ENCODE data around the gene ONECUT1. TPM values are rescaled to one million over a fixed set of nuclear protein-coding genes. Genes with fewer than 3 reads are reported as not detected.
A peak's percentile ranks its signal among the peaks of the same experiment; 100 is the strongest.

The ONECUT1 gene
- total and polyA plus RNA-seq, 8 donors, result 0.18 to 1.2 TPM; not detected in 6

- Histone ChIP-seq H3K36me3 (no peaks in the 10 kb centered on the region), H3K27ac (no peak overlapping the region), H3K27me3 (peaks cover 45 to 100% (median 85%) of the 10 kb centered on the region in 3 donors), H3K4me3 (no peak overlapping the region), H3K9me3 (no peaks in the 10 kb centered on the region), H3K4me1 (peaks cover 15 to 30% (median 20%) of the 10 kb centered on the region in 4 donors)
- WGBS, 5 donors, result 25 to 51% (median 33%) methylated on average over 29 to 31 of the region's 31 CpGs
- no peak for DNase-seq
- intact Hi-C loops (cut with DNase I; ENCODE audit: low total_unique reads), result no loop called here
- no peak for TF ChIP-seq POLR2A (IDR thresholded peaks at IDR 0.05)
- TF ChIP-seq EP300 (IDR thresholded peaks at IDR 0.05), result no peak
- TF ChIP-seq CTCF (IDR thresholded peaks at IDR 0.05), result no peak
- no peak for TF ChIP-seq POLR2AphosphoS5 (IDR thresholded peaks at IDR 0.05)
Observed at GRCh38 chr15:52795464-52796227, 5.5 kb upstream of the ONECUT1 start.

GRCh38 chr15:52794665-52795463 is 4.7 kb upstream of the ONECUT1 start:
- Histone ChIP-seq H3K9me3 (no peaks in the 10 kb centered on the region), H3K36me3 (no peaks in the 10 kb centered on the region), H3K27ac (no peak overlapping the region), H3K27me3 (peaks cover 41 to 100% (median 84%) of the 10 kb centered on the region in 3 donors), H3K4me3 (no peak overlapping the region), H3K4me1 (peaks cover 18 to 37% (median 26%) of the 10 kb centered on the region in 4 donors)
- TF ChIP-seq POLR2AphosphoS5 (IDR thresholded peaks at IDR 0.05), result no peak
- TF ChIP-seq EP300 (IDR thresholded peaks at IDR 0.05), result no peak
- no peak for TF ChIP-seq POLR2A (IDR thresholded peaks at IDR 0.05)
- TF ChIP-seq CTCF (IDR thresholded peaks at IDR 0.05), result no peak
- intact Hi-C loops (cut with DNase I; ENCODE audit: low total_unique reads), result no loop called here
- WGBS, 5 donors, result 26 to 48% (median 37%) methylated on average over 43 of the region's 43 CpGs
- DNase-seq, result no peak

GRCh38 chr15:52791776-52792175 is 1.6 kb upstream of the ONECUT1 start:
- TF ChIP-seq POLR2AphosphoS5 (IDR thresholded peaks at IDR 0.05) (no peak), EP300 (IDR thresholded peaks at IDR 0.05) (no peak), CTCF (IDR thresholded peaks at IDR 0.05) (no peak), POLR2A (IDR thresholded peaks at IDR 0.05) (no peak)
- peaks cover 48 to 100% (median 86%) of the 10 kb centered on the region in 3 donors for H3K27me3 ChIP-seq
- intact Hi-C loops (cut with DNase I; ENCODE audit: low total_unique reads), result no loop called here

GRCh38 chr15:52790941-52791751 is 1.0 kb upstream of the ONECUT1 start:
- no peak overlapping the region for H3K27ac ChIP-seq
- H3K9me3 ChIP-seq, result no peaks in the 10 kb centered on the region
- DNase-seq, result peak in 1 of 2 donors; percentile 71
- intact Hi-C loops (cut with DNase I; ENCODE audit: low total_unique reads), result no loop called here
- peaks cover 22 to 54% (median 43%) of the 10 kb centered on the region in 4 donors for H3K4me1 ChIP-seq
- TF ChIP-seq POLR2A (IDR thresholded peaks at IDR 0.05) (no peak), EP300 (IDR thresholded peaks at IDR 0.05) (no peak)
- WGBS, 5 donors, result 16 to 31% (median 27%) methylated on average over 44 to 50 of the region's 50 CpGs
- H3K4me3 ChIP-seq, result peak overlapping the region; percentile 44 to 62 (median 54)
- H3K27me3 ChIP-seq, result peaks cover 53 to 100% (median 86%) of the 10 kb centered on the region in 3 donors
- no peaks in the 10 kb centered on the region for H3K36me3 ChIP-seq

More at GRCh38 chr15:52791776-52792175, 1.6 kb upstream of the ONECUT1 start:
- Histone ChIP-seq H3K36me3 (no peaks in the 10 kb centered on the region), H3K27ac (no peak overlapping the region), H3K9me3 (no peaks in the 10 kb centered on the region), H3K4me1 (peaks cover 22 to 49% (median 40%) of the 10 kb centered on the region in 4 donors), H3K4me3 (no peak overlapping the region)
- no peak for DNase-seq
- 32 to 66% (median 46%) methylated on average over 4 to 5 of the region's 5 CpGs for WGBS, 5 donors
